Upper lobe of left lung (tissue), 6 donors: ENCODE measurements around the gene TMEM200B. TPM values are rescaled to one million over a fixed set of nuclear protein-coding genes. Genes with fewer than 3 reads are reported as not detected.
"Not testable (repeated sequence)": the region's sequence is repeated elsewhere in the genome, so short reads cannot be mapped to it uniquely, and the experiment has no call there.

ENCODE experiments used
- ATAC-seq, 2 donors: fragments of 200-7000 bp; cut with Tn5 transposase; one replicate each; pipeline ENCODE4 v1.9.1; 2022; ENCODE audit warnings: mild to moderate bottlenecking in 2 of 2, moderate library complexity in 2 of 2; ENCODE audit not compliant: low FRiP score in 2 of 2
- DNase-seq, 2 donors: peaks; one replicate each; pipeline ENCODE4 v3.0.0-alpha.2; 2019 to 2020
- H3K27ac ChIP-seq, 4 donors: fragments of 200-600 bp; sonication (generic); one replicate each; pipeline ENCODE4 v1.5.1; 2016 to 2019
- H3K27me3 ChIP-seq, 4 donors: fragments of 200-600 bp; sonication (generic); one replicate each; pipeline ENCODE4 v1.5.1; 2017 to 2019
- H3K36me3 ChIP-seq, 4 donors: fragments of 200-600 bp; sonication (generic); one replicate each; pipeline ENCODE4 v1.5.1; 2016 to 2019
- H3K4me1 ChIP-seq, 4 donors: fragments of 200-600 bp; sonication (generic); one replicate each; pipeline ENCODE4 v1.5.1; 2018 to 2019
- H3K4me3 ChIP-seq, 4 donors: fragments of 200-600 bp; sonication (generic); one replicate each; pipeline ENCODE4 v1.5.1; 2017 to 2019; ENCODE audit warnings: mild to moderate bottlenecking in 2 of 4, moderate library complexity in 1 of 4
- H3K9me3 ChIP-seq, 4 donors: fragments of 200-600 bp; sonication (generic); one replicate each; pipeline ENCODE4 v1.5.1; 2018 to 2019
- CTCF ChIP-seq, 6 experiments: fragments of 450-650 bp in 4 of 6; fragments of 200-600 bp in 2 of 6; sonication (generic) in 2 of 6; IDR thresholded peaks; one replicate each; pipeline ENCODE4 v1.5.1; 2016 to 2019; ENCODE audit warnings: antibody characterized with exemption in 6 of 6
- EP300 ChIP-seq, 4 donors: sonication (generic); formaldehyde crosslinking; IDR thresholded peaks; one replicate each; pipeline ENCODE4 v1.5.1; 2017; ENCODE audit warnings: antibody characterized with exemption in 4 of 4, control low read depth in 2 of 4
- POLR2A ChIP-seq, 4 donors: fragments of 450-650 bp; IDR thresholded peaks; one replicate each; pipeline ENCODE4 v1.5.1; 2016 to 2017; ENCODE audit warnings: antibody characterized with exemption in 4 of 4, mild to moderate bottlenecking in 2 of 4
- POLR2AphosphoS5 ChIP-seq, 2 donors: sonication (generic); formaldehyde crosslinking; IDR thresholded peaks; one replicate each; pipeline ENCODE4 v1.5.1; 2017; ENCODE audit warnings: antibody characterized with exemption in 2 of 2
- WGBS, 2 donors: methylation state at CpG; one replicate each; pipeline ENCODE4 v1.1.5; 2017 to 2018; 5-methylcytosine and 5-hydroxymethylcytosine counted together
- total RNA-seq, 6 donors: library from RNA; depleted of rRNA in 4 of 6; stranded (reverse); fragments of >200 nt in 4 of 6; gene quantifications; one replicate each; pipeline versions ENCODE4 v1.1.0 to v1.2.1, GENCODE V29; 2016 to 2021
- donor health status: DM: no; HTN: no; CAD: no; lungs with moderate emphysema.
- donor health status: DM: no; HTN: yes; CAD: no; lungs with severe emphysema.

Gene TMEM200B
- total RNA-seq, 6 donors from 2014 or later = 2.1 to 6.6 (median 3.5) TPM

GRCh38 chr1:29156543-29157268 lies 33.0 kb upstream of the TMEM200B start:
- DNase-seq (no peak), ATAC-seq (no peak)
- no peaks in the 10 kb centered on the region for H3K9me3 ChIP-seq
- H3K4me1 ChIP-seq = peaks cover 10 to 33% (median 29%) of the 10 kb centered on the region in 4 donors
- H3K36me3 ChIP-seq = peaks cover 27 to 91% (median 62%) of the 10 kb centered on the region in 4 donors
- 54 to 63% methylated on average over 10 of the region's 10 CpGs for WGBS, 2 donors
- no peak for TF ChIP-seq CTCF (IDR thresholded peaks at IDR 0.05)
- no peak for TF ChIP-seq EP300 (IDR thresholded peaks at IDR 0.05)
- TF ChIP-seq POLR2A (IDR thresholded peaks at IDR 0.05) = no peak
- no peak for TF ChIP-seq POLR2AphosphoS5 (IDR thresholded peaks at IDR 0.05)
- H3K27me3 ChIP-seq = no peaks in the 10 kb centered on the region
- no peak overlapping the region for H3K4me3 ChIP-seq
- peak overlapping the region; percentile 18 to 68 (median 49) for H3K27ac ChIP-seq

GRCh38 chr1:29152046-29152805 lies 28.5 kb upstream of the TMEM200B start:
- ATAC-seq = no peak
- WGBS, 2 donors = 93 to 97% methylated on average over 8 of the region's 8 CpGs

GRCh38 chr1:29150346-29150745 lies 26.6 kb upstream of the TMEM200B start:
- not testable (repeated sequence) for H3K9me3 ChIP-seq, H3K27ac ChIP-seq, H3K4me3 ChIP-seq, DNase-seq, ATAC-seq, H3K4me1 ChIP-seq, H3K27me3 ChIP-seq
- WGBS, 2 donors = 97 to 100% methylated on average over 9 of the region's 9 CpGs
- H3K36me3 ChIP-seq = peaks cover 55 to 99% (median 93%) of the 10 kb centered on the region in 4 donors

More at GRCh38 chr1:29152046-29152805, 28.5 kb upstream of the TMEM200B start:
- no peak for DNase-seq
- Histone ChIP-seq H3K36me3 (peaks cover 55 to 100% (median 87%) of the 10 kb centered on the region in 4 donors), H3K4me3 (no peak overlapping the region), H3K27me3 (no peaks in the 10 kb centered on the region), H3K27ac (no peak overlapping the region), H3K4me1 (peaks cover 4 to 14% (median 10%) of the 10 kb centered on the region in 4 donors), H3K9me3 (no peaks in the 10 kb centered on the region)
- no peak for TF ChIP-seq POLR2A (IDR thresholded peaks at IDR 0.05)
- TF ChIP-seq CTCF (IDR thresholded peaks at IDR 0.05) = no peak
- TF ChIP-seq POLR2AphosphoS5 (IDR thresholded peaks at IDR 0.05) = no peak
- no peak for TF ChIP-seq EP300 (IDR thresholded peaks at IDR 0.05)

- H3K36me3 ChIP-seq = peaks cover 50 to 90% (median 79%) of the 10 kb centered on the region in 4 donors
- TF ChIP-seq POLR2A (IDR thresholded peaks at IDR 0.05) (no peak), POLR2AphosphoS5 (IDR thresholded peaks at IDR 0.05) (no peak), EP300 (IDR thresholded peaks at IDR 0.05) (no peak), CTCF (IDR thresholded peaks at IDR 0.05) (no peak)
- no peak overlapping the region for H3K27ac ChIP-seq
- no peaks in the 10 kb centered on the region for H3K4me1 ChIP-seq
- no peaks in the 10 kb centered on the region for H3K27me3 ChIP-seq
- no peaks in the 10 kb centered on the region for H3K9me3 ChIP-seq
- peak in 1 of 2 donors; percentile 58 for DNase-seq
- no peak overlapping the region for H3K4me3 ChIP-seq
- no peak for ATAC-seq
- 95 to 97% methylated on average over 34 to 35 of the region's 35 CpGs for WGBS, 2 donors
These were observed 25.2 kb upstream of the TMEM200B start for GRCh38 chr1:29148656-29149491.
